Tibial nerve (tissue), 3 donors: ENCODE measurements around the gene OVCH1.

ENCODE experiments used
- CTCF ChIP-seq, 5 experiments: fragments of 200-600 bp in 3 of 5; fragments of 450-650 bp in 2 of 5; sonication (generic) in 3 of 5; IDR thresholded peaks; one replicate each; pipeline ENCODE4 v1.5.1; 2016 to 2019; ENCODE audit warnings: antibody characterized with exemption in 5 of 5, mild to moderate bottlenecking in 3 of 5, moderate library complexity in 2 of 5
- POLR2A ChIP-seq, 2 donors: fragments of 450-650 bp; IDR thresholded peaks; one replicate each; pipeline ENCODE4 v1.6.1; 2017; ENCODE audit warnings: antibody characterized with exemption in 2 of 2, mild to moderate bottlenecking in 2 of 2, moderate library complexity in 2 of 2

DNA sequence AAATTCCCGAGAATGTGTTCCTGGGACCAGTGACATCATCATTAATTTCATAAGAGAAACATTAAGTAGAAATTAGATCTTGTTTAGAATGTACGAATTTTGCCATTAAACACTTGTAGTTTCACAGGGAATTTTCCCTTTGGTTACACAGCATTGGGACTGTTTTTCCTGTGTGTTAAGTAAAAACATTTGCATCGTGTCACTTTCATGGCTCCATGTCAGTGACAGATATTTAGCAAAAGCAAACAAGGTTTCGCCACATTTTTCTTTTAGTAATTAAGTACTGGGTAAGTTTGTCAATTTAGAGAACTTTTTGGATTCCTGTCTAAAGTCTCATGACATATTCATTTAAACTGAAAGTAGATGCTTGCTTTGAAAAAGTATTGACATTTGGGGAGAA, 45.5 kb upstream of the OVCH1 start:
- TF ChIP-seq CTCF (IDR thresholded peaks at IDR 0.05), result no peak
- no peak for TF ChIP-seq POLR2A (IDR thresholded peaks at IDR 0.05)
